SU-DHL-6 (cell line): ENCODE data around the gene ANTXRL.

Source experiments
- EZH2phosphoT487 ChIP-seq: fragments of 200-600 bp; sonication (generic), shearing (Covaris generic); conservative IDR thresholded peaks from 2 replicates; pipeline ENCODE4 v1.6.1; 2018; ENCODE audit warnings: mild to moderate bottlenecking, antibody characterized with exemption, low read length, moderate library complexity, mixed read lengths
- TF ChIP-seq, protein P1 (sequence below): fragments of 200-600 bp; sonication (generic); IDR thresholded peaks from one replicate; pipeline ENCODE4 v1.5.1; 2017; ENCODE audit warnings: antibody characterized with exemption, mild to moderate bottlenecking, low read length, moderate library complexity; ENCODE audit not compliant: insufficient read depth, poor library complexity, severe bottlenecking

DNA sequence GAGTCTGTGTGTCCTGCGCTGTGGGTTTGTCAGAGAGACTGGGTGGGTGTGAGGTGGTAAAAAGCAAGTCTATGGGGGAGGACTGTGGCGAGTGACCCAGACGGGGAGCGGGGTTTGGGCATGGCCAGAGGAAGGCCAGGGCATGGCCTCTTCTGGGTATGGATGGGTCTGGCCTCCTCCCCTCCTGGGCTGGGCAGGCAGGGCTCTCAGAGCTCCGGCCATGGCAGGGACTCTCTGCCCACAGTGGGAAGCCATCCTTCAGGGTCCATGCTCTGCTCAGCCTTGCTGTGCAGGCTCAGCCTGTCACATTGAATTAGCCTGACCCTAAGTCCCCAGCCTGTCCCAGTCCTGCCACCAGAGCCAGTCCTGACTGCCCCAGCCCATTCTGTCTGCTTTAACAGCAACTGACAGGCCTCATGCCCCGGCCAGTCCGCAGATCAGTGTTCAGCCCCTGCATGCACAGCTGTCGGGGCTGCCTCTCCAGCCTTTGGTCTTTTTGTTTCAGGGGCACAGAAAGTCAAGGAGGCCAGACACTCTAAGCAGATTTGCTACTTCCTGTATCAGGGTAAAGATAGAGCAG lies 7.9 kb downstream of the ANTXRL start:
- TF ChIP-seq, protein P1, sequence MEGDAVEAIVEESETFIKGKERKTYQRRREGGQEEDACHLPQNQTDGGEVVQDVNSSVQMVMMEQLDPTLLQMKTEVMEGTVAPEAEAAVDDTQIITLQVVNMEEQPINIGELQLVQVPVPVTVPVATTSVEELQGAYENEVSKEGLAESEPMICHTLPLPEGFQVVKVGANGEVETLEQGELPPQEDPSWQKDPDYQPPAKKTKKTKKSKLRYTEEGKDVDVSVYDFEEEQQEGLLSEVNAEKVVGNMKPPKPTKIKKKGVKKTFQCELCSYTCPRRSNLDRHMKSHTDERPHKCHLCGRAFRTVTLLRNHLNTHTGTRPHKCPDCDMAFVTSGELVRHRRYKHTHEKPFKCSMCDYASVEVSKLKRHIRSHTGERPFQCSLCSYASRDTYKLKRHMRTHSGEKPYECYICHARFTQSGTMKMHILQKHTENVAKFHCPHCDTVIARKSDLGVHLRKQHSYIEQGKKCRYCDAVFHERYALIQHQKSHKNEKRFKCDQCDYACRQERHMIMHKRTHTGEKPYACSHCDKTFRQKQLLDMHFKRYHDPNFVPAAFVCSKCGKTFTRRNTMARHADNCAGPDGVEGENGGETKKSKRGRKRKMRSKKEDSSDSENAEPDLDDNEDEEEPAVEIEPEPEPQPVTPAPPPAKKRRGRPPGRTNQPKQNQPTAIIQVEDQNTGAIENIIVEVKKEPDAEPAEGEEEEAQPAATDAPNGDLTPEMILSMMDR: no peak
- TF ChIP-seq EZH2phosphoT487: no peak
